ENCODE data around the gene RAB31.
"Not testable (repeated sequence)": the region's sequence is repeated elsewhere in the genome, so short reads cannot be mapped to it uniquely, and the experiment has no call there.

GRCh38 chr18:9902264-9902663 lies 194.2 kb downstream of the RAB31 start:
- not testable (repeated sequence) for TF ChIP-seq CTCF, POLR2A (IDR thresholded peaks at IDR 0.05)

All from lower leg skin (tissue), 3 donors.